Measurements from ENCODE around the gene TSHR.
A peak's percentile ranks its signal among the peaks of the same experiment; 100 is the strongest.

Gene TSHR

DNA sequence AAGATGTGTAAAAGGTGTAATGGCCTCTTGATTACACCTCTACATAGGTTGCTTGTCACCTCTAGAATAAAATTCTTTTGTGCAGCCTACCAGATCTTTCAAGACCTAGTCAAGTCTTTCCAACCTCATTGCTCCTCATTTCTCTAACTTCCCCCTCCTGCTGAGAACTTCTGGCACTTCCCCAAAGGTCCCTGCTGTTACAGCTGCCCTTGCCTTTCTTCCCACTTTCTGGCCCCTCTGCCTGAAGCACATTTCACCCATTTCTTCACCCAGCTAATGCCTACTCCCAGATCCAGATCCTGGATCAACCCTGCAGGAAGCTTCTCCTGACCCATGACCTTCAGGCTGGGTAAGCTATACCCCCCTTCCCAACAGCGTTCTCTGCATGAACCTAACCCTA is 1.5 kb downstream of the TSHR start:
- H3K27me3 ChIP-seq (ENCODE audit: insufficient read depth, poor library complexity, severe bottlenecking): no peaks in the 10 kb centered on the region
- peak in 1 of 2 experiments; percentile 39 for DNase-seq (ENCODE audit: low read depth in 1 of 2, low spot score in 1 of 2)
- H3K4me3 ChIP-seq (replicated peaks; ENCODE audit: insufficient read depth, low read length): no peak overlapping the region
- TF ChIP-seq, protein P1, sequence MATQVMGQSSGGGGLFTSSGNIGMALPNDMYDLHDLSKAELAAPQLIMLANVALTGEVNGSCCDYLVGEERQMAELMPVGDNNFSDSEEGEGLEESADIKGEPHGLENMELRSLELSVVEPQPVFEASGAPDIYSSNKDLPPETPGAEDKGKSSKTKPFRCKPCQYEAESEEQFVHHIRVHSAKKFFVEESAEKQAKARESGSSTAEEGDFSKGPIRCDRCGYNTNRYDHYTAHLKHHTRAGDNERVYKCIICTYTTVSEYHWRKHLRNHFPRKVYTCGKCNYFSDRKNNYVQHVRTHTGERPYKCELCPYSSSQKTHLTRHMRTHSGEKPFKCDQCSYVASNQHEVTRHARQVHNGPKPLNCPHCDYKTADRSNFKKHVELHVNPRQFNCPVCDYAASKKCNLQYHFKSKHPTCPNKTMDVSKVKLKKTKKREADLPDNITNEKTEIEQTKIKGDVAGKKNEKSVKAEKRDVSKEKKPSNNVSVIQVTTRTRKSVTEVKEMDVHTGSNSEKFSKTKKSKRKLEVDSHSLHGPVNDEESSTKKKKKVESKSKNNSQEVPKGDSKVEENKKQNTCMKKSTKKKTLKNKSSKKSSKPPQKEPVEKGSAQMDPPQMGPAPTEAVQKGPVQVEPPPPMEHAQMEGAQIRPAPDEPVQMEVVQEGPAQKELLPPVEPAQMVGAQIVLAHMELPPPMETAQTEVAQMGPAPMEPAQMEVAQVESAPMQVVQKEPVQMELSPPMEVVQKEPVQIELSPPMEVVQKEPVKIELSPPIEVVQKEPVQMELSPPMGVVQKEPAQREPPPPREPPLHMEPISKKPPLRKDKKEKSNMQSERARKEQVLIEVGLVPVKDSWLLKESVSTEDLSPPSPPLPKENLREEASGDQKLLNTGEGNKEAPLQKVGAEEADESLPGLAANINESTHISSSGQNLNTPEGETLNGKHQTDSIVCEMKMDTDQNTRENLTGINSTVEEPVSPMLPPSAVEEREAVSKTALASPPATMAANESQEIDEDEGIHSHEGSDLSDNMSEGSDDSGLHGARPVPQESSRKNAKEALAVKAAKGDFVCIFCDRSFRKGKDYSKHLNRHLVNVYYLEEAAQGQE (IDR thresholded peaks at IDR 0.05; ENCODE audit: insufficient replicate concordance, low read depth): no peak
- TF ChIP-seq SPI1 (IDR thresholded peaks at IDR 0.05; ENCODE audit: borderline replicate concordance, low read depth): peak; percentile 66; the same call in 1 of the 2 replicates
- TF ChIP-seq, protein P2, sequence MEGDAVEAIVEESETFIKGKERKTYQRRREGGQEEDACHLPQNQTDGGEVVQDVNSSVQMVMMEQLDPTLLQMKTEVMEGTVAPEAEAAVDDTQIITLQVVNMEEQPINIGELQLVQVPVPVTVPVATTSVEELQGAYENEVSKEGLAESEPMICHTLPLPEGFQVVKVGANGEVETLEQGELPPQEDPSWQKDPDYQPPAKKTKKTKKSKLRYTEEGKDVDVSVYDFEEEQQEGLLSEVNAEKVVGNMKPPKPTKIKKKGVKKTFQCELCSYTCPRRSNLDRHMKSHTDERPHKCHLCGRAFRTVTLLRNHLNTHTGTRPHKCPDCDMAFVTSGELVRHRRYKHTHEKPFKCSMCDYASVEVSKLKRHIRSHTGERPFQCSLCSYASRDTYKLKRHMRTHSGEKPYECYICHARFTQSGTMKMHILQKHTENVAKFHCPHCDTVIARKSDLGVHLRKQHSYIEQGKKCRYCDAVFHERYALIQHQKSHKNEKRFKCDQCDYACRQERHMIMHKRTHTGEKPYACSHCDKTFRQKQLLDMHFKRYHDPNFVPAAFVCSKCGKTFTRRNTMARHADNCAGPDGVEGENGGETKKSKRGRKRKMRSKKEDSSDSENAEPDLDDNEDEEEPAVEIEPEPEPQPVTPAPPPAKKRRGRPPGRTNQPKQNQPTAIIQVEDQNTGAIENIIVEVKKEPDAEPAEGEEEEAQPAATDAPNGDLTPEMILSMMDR (IDR thresholded peaks at IDR 0.05; ENCODE audit: insufficient read depth, low read length): no peak
- H3K27ac ChIP-seq (replicated peaks): no peak overlapping the region

DNA sequence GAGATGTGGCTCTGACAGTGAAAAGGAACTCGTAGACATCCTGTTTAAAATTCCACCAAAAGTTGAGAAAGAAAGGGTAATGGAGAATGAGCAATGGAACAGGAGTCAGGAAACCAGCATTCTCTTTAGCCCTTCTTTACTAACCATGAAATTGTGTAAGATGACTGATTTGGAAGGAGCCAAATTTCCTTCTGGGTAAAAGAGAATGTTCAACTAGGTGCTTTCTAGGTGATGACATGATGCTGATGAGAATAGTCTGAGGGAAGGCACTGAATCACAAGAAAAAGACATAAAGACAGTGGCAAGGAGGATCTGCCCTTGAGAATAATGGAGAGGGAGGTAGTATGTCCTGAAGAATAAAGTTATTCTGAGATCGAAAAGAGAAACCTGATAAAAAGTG is 2.2 kb downstream of the TSHR start:
- Histone ChIP-seq H3K4me3 (replicated peaks; ENCODE audit: insufficient read depth, low read length) (no peak overlapping the region), H3K27me3 (ENCODE audit: insufficient read depth, poor library complexity, severe bottlenecking) (no peaks in the 10 kb centered on the region), H3K27ac (replicated peaks) (no peak overlapping the region)
- TF ChIP-seq, protein P2 (IDR thresholded peaks at IDR 0.05; ENCODE audit: insufficient read depth, low read length): no peak
- TF ChIP-seq SPI1 (IDR thresholded peaks at IDR 0.05; ENCODE audit: borderline replicate concordance, low read depth) (no peak), GABPA (IDR thresholded peaks at IDR 0.05; ENCODE audit: low read depth) (no peak), POLR2AphosphoS5 (IDR thresholded peaks at IDR 0.05; ENCODE audit: low read depth) (no peak)
- no peak for DNase-seq (ENCODE audit: low read depth in 1 of 2, low spot score in 1 of 2)

DNA sequence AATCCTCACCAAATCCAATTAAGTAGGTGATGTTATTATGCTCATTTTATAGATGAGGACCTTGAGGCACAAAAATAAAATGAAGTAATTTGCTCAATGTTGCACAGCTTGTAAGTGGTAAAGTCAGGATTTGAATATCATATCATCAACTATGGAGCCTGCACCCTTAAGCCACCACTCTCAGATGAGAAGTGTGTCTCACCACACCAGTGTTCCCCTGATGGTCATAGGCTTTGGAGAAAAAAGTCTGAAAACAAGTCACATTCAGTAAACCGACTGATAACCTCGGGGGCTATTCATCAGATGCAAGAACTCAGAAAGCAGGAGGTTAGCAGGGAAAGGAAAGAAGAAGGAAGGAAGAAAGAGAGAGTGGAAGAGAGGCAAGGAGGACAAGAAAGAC is 2.8 kb downstream of the TSHR start:
- H3K27me3 ChIP-seq (ENCODE audit: insufficient read depth, poor library complexity, severe bottlenecking): no peaks in the 10 kb centered on the region
- TF ChIP-seq, protein P1 (IDR thresholded peaks at IDR 0.05; ENCODE audit: insufficient replicate concordance, low read depth): no peak
- TF ChIP-seq GABPA (IDR thresholded peaks at IDR 0.05; ENCODE audit: low read depth) (no peak), SPI1 (IDR thresholded peaks at IDR 0.05; ENCODE audit: borderline replicate concordance, low read depth) (no peak)
- H3K4me3 ChIP-seq (replicated peaks; ENCODE audit: insufficient read depth, low read length): no peak overlapping the region
- DNase-seq (ENCODE audit: low read depth in 1 of 2, low spot score in 1 of 2): no peak
- H3K27ac ChIP-seq (replicated peaks): no peak overlapping the region

DNA sequence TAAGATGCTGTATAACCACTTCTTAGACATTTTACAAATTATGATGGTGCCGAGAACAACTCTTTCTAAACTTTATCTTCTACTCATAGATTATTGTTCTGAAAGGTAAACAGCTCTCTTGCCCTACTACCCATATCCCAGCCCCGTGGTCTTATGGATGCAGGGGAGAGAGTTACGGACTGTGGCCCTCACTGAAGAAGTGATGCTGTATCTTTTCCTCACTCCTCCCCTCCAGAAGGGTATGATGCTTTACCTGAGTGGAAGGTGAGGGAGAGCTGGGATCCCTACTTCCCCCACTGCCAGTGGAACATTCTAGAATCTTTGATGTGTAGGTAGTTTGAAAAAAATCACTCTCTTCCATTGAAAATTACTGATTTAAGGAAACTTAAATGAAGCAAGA is 3.5 kb downstream of the TSHR start:
- Histone ChIP-seq H3K27ac (replicated peaks) (no peak overlapping the region), H3K27me3 (ENCODE audit: insufficient read depth, poor library complexity, severe bottlenecking) (no peaks in the 10 kb centered on the region), H3K4me3 (replicated peaks; ENCODE audit: insufficient read depth, low read length) (no peak overlapping the region)
- TF ChIP-seq POLR2AphosphoS5 (IDR thresholded peaks at IDR 0.05; ENCODE audit: low read depth) (no peak), GABPA (IDR thresholded peaks at IDR 0.05; ENCODE audit: low read depth) (no peak), SPI1 (IDR thresholded peaks at IDR 0.05; ENCODE audit: borderline replicate concordance, low read depth) (no peak)
- TF ChIP-seq, protein P1 (IDR thresholded peaks at IDR 0.05; ENCODE audit: insufficient replicate concordance, low read depth): no peak
- TF ChIP-seq, protein P2 (IDR thresholded peaks at IDR 0.05; ENCODE audit: insufficient read depth, low read length): no peak
- DNase-seq (ENCODE audit: low read depth in 1 of 2, low spot score in 1 of 2): no peak

Data from HL-60 (cell line).